Stimulated activated CD4-positive, alpha-beta T cell treated with anti-CD3 and anti-CD28 coated beads, Interleukin-1b, Interleukin-23, amount 100 ng/mL, for 4 hours (primary cell): ENCODE results near the gene CELA2B.
"Not testable (repeated sequence)": the region's sequence is repeated elsewhere in the genome, so short reads cannot be mapped to it uniquely, and the experiment has no call there.

Experiments used
- DNase-seq, 2 donors: peaks; one replicate each; pipeline ENCODE4 v3.0.0-alpha.2; 2020; ENCODE audit warnings: low read depth in 2 of 2

The CELA2B gene

DNA sequence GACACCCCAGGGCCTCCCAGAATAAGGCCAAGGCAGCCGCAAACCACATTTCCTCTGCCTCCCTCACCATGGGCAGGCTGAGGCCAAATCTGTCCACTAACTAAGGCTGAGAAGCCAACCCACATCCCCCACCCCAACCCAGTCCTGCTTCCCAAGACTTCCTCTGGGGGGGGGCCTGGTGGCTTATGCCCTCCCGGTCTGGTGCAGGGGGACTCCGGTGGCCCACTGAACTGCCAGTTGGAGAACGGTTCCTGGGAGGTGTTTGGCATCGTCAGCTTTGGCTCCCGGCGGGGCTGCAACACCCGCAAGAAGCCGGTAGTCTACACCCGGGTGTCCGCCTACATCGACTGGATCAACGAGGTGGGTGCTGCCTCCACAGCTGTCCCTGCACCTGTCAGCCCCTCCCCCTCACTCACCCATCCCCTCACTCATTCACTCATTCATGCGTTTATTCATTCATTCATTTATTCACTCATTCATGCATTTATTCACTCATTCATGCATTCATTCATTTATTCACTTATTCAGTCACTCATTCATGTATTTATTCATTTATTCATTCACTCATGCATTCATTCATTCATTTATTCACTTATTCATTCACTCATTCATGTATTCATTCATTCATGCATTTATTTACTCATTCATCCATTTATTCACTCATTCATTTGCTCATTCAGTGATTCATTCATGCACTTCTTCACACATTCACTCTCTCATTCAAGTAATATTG is 30.3 kb upstream of the CELA2B start:
- DNase-seq: no peak

GRCh38 chr1:15446212-15446611 is 29.7 kb upstream of the CELA2B start:
- no peak for DNase-seq

DNA sequence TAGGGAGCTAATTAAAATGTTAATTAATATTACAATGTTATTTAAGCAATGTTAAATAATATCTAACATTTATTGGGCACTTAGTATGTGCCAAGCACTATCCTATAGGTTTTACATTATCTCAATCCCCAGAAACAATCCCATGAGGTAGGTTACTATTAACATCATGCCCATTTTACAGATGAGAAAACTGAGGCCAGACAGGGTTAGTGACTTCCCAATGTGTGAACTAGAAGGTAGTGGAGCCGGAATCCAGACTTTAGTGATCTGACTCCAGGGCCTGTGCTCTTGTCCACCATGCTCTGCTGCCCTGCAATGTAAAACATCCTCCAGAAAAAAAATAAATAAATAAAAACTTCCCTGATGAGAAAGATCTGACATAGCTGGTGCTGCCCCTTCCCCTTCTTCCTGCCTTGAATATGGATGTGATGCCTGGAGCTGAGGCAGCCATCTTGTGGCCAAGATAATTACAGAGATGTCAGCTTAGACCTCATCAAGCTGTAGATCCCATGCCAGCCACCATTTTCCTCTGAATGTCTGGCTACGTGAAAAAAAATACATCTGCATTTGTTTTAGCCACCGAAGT is 26.9 kb upstream of the CELA2B start:
- no peak for DNase-seq

GRCh38 chr1:15449567-15449966 is 26.3 kb upstream of the CELA2B start:
- DNase-seq: no peak

DNA sequence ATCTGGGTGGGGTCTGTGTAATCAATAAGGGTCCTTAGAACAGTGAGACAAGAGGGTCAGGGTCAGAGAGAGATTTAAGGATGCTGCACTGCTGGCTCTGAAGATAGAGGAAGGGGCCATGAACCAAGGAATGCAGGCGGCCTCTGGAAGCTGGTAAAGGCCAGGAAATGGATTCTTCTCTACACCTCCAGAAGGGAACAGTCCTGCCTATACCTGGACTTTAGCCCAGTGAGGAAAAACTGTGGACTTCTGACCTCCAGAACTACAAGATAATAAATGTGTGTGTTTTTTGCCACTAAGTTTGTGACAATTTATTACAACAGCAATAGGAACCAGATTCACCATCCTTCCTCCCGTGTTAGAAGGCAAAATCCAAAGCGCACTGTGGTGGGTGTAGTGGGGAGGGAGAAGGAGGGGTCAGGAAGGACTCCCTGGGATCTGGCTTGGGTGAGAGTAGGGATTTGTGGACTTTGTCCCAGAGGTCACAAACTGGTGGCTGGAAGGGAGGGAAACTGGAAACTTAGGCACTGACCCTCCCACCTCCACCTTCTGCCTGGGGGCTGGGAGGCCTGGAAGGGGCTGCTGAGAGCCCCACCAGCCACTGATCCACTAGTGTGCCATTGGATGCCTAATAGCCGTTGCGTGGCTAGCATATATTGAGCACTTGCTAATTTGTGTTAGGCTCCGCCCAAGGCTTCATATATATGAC is 24.7 kb upstream of the CELA2B start:
- DNase-seq: no peak

- DNase-seq: no peak
These were observed 23.7 kb upstream of the CELA2B start for GRCh38 chr1:15452216-15452615.

DNA sequence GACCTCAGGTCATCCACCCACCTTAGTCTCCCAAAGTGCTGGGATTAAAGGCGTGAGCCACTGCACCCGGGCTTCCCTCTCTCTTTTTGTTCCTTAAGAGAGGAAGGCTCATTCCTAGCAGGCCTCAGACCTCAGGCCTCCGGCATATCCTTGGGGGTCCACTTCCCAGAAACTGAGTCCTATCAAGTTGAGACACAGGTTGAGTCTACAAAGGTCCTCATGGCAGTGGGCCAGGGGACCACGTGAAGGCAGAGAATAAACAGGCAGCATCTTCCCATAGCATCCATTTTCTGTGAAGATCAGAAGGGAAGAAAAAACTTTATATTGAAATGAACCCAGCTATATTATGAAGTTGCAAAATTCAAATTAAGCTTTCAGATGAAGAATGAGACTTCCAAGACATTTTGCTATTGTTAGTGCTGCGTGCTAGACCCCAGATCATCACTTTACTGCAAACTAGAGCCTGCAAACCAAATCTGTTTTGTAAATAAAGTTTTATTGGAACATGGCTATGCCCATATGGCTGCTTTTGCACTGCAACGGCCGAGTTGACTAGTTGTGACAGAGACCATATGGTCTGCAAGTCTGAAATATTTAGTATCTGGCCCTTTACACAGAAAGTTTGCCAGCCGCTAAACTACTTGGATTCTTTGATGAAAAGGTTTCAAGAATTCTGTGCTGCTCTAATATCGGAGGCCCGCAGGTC is 22.9 kb upstream of the CELA2B start:
- DNase-seq: no peak

- DNase-seq: no peak
These were observed 22.2 kb upstream of the CELA2B start for GRCh38 chr1:15453734-15454133.

GRCh38 chr1:15454256-15454655 is 21.6 kb upstream of the CELA2B start:
- DNase-seq: no peak

DNA sequence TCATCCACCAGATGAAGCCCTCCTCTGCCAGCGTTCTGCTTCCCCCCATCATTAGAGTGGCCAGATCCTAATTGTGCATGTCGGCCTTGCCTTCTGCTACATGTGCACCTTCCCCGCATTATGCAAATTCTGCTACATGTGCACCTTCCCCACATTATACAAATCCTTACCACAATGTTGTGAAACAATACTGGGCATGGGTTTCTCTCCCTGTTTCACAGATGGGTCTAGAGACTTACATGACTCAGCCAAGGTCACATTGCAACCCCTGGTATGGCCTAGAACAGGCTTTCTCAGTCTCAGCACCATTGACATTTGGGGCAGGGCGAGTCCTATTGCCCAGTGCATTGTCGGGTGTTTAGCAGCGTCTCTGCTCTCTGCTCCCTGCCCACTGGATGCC is 20.4 kb upstream of the CELA2B start:
- no peak for DNase-seq

DNA sequence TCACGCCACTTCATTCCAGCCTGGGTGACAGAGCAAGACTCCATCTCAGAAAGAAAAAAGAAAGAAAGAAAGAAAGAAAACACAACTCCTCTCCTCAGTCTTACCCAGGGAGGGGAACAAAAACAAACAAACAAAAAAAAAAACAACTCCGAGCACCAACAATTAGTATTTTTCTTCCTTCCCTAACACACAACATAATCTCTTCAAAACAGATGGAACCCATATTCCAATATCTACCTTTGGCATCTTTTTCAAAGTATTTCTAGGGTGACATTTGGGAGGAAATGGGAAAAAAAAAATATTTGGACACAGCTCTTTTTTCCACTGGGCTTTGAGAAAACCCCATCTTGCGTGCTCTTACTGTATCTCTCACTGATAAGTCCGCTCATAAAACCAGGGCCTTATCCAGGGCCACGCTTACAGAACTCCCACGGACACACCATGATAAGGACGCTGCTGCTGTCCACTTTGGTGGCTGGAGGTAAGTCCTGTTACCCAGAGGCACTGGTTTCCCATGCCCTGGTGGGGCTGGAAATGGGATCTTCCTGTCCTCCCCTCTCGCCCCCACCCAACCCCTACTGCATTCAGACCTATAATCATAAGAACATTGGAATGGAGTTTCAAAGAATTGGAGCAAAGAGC is 19.5 kb upstream of the CELA2B start, which contains the start of gene CELA2A:
Gene CELA2A, plus strand, starts transcription at position 420 of the 642 bp plus-strand sequence. Its CDS starts 22 bp downstream, at position 442.
- no peak for DNase-seq

DNA sequence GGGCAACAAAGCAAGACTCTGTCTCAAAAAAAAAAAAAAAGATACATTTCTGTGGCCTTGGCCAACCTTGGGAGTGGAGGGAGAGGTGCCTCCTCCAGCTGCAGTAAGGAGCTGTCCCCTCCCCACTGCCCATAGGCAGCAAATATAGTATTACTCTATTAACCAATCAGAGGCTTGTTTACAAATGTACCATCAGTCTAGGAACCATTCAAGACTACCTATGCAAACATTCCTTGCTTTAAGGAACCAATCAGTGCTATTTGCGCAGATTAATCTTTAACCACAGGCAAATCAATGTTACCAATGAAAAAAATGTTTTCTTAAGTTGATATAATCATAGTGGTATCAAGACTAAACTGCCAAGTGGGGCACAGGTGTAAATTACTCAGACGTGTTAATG is 18.3 kb upstream of the CELA2B start:
- no peak for DNase-seq

- not testable (repeated sequence) for DNase-seq
These were observed 17.5 kb upstream of the CELA2B start for GRCh38 chr1:15458388-15458787.

GRCh38 chr1:15459771-15460707 is 15.9 kb upstream of the CELA2B start:
- no peak for DNase-seq

- no peak for DNase-seq
These were observed 15.2 kb upstream of the CELA2B start for GRCh38 chr1:15460708-15461095.

DNA sequence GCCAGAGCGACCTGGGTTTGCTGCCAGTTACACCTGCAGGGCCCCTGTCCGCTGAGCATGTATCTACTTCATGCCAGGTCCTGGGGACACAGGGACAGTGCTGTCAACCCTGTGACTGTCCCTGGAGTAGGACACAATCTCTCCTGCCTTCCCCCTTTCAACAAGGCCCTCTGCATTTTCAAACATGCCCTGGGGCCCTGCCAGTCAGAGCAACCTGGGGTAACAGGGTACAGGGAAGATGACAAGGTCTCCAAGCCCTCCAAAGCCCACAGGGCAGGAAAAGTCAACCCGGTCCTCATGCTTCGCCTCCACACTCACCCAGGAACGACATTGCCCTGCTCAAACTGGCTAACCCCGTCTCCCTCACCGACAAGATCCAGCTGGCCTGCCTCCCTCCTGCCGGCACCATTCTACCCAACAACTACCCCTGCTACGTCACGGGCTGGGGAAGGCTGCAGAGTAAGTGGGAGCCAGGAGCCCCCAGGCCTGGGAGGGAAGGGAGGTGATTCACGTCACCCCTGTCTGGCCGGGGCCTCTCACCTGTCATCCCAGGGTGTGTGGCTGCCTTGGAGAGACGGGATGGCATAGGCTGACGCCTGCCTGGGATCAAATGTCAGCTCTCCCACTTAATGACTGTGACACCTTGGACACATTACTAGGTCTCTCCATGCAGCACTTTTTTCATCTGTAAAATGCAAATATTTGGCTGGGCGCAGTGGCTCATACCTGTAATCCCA is 12.7 kb upstream of the CELA2B start:
- DNase-seq: not testable (repeated sequence)

GRCh38 chr1:15463926-15464322 is 12.0 kb upstream of the CELA2B start:
- DNase-seq: not testable (repeated sequence)

- DNase-seq: no peak
These were observed 10.2 kb upstream of the CELA2B start for GRCh38 chr1:15465674-15466073.

- not testable (repeated sequence) for DNase-seq
These were observed 8.8 kb upstream of the CELA2B start for GRCh38 chr1:15466955-15467625.
